NT2/D1 (cell line): ENCODE results near the gene DOK5.

Experiments
- SUZ12 ChIP-seq: IDR thresholded peaks from 2 replicates; pipeline ENCODE4 v1.6.1; 2011; ENCODE audit not compliant: insufficient read length, insufficient read depth; ENCODE audit errors: extremely low read depth
- ZNF274 ChIP-seq: IDR thresholded peaks from 2 replicates; pipeline ENCODE4 v1.6.1; 2011; ENCODE audit warnings: mild to moderate bottlenecking, low read depth, low read length

- no peak for TF ChIP-seq SUZ12
- no peak for TF ChIP-seq ZNF274
These were observed 219.1 kb downstream of the DOK5 start for GRCh38 chr20:54694516-54694915.
